ENCODE data around the gene CBX4.

CBX4 gene

DNA sequence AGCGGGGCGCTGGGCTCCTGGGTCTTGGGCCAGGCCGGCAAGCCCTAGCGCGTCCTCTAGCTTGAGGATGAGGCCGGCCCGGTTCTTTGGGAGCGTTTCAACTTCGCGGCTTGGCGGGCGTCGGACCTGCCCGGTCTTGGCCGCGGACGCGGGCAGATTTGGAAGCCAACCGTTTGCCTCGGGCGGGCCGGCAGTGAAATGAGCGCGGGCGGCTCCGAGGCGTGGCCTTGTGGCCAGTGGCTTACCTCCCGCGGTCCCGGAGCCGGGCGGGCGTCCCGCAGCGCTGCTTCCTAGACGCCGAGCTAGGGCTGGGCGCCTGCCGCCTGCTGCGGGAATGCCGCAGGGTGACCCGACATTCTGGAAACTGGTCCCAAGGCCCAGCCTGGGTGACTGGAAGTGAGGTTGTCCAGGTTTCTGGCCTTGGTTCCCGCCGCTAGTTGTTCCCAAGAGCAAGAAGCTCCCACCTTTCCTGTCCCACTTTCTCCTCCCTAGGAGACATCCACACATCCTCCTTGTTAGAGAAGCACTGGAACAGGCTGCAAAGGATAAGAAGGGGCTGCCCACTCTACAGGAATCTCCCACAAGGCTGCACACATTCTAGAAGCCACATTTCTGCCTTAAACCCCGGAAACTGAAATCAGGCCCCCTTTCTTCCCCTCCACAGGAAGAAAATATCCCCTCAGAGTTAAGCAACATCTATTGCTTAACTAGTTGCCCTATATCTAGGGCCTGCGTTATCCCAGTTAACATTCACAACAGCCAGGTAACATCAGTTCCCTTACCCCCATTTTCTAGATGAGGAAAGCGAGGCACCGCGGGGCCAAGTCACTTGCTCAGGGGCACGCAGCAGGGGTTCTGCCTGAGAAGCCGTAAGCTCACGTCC, 37.8 kb downstream of the CBX4 start:
- H3K36me3 ChIP-seq: no peaks in the 10 kb centered on the region
- H3K4me2 ChIP-seq: peak overlapping the region; percentile 72
- H3K4me1 ChIP-seq: peaks cover 58% of the 10 kb centered on the region
- peak overlapping the region; percentile 49 for H3K4me3 ChIP-seq
- peaks cover 85% of the 10 kb centered on the region for H4K20me1 ChIP-seq
- TF ChIP-seq Cebpa-rat (IDR thresholded peaks at IDR 0.05): no peak
- H3K27ac ChIP-seq: no peak overlapping the region
- H3K27me3 ChIP-seq: peaks cover 88% of the 10 kb centered on the region
- H3K9me3 ChIP-seq: no peaks in the 10 kb centered on the region
- H3K9ac ChIP-seq: no peak overlapping the region

DNA sequence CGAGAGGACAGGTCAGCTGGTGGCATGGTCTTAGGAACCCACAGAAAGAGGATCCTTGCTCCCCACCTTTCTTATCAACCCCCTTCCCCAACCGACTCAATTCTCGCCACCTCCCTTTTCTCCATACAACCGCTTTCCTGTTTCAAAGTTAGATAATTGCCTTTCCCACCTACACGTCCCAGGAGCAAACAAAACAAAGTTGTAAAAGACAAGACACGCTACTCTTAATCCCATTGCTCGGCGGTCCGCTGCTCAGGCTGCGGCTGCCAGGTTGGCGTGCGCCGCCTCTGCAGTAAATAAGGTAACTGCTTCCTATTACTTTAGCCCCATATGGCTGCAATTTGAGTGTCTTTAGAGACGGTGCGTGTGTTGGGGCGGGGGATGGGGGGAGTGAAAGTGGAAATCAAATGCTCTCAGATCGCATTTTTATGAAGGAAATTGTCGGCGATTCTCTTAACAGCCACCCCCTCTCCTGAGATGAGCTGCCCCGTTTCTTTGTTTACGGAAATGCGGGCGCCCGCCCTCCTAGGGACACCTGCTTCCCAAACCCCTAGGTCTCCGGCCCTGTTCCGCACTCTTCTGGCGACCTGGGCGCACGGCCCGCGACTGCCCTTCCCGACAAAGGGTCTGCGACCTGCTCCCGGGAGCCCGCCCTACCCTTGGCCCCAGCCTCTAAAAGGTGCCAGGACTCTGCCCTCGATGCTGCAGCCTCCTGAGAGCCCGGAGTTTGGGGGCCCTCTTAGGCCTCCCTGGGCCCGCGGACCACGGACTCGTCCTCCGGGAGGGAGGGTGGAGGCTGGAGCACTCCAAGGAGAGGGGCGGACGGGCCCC, 38.7 kb downstream of the CBX4 start:
- Histone ChIP-seq H4K20me1 (peaks cover 84% of the 10 kb centered on the region), H3K9me3 (no peaks in the 10 kb centered on the region), H3K4me3 (peak overlapping the region; percentile 49), H3K9ac (no peak overlapping the region), H3K4me1 (peaks cover 61% of the 10 kb centered on the region), H3K27ac (no peak overlapping the region), H3K27me3 (peaks cover 84% of the 10 kb centered on the region), H3K4me2 (peak overlapping the region; percentile 72), H3K36me3 (no peaks in the 10 kb centered on the region)
- TF ChIP-seq Cebpa-rat (IDR thresholded peaks at IDR 0.05): no peak

- H3K4me2 ChIP-seq: peak overlapping the region; percentile 72
- 0 out of 2 replicates have a peak overlapping the region, but pooled peaks have one; percentile 49 for H3K4me3 ChIP-seq
- no peak overlapping the region for H3K9ac ChIP-seq
- H3K9me3 ChIP-seq: no peaks in the 10 kb centered on the region
- H3K4me1 ChIP-seq: peaks cover 61% of the 10 kb centered on the region
- peaks cover 80% of the 10 kb centered on the region for H3K27me3 ChIP-seq
- H3K36me3 ChIP-seq: peaks cover 6% of the 10 kb centered on the region
- no peak for TF ChIP-seq Cebpa-rat (IDR thresholded peaks at IDR 0.05)
- H3K27ac ChIP-seq: no peak overlapping the region
- H4K20me1 ChIP-seq: peaks cover 83% of the 10 kb centered on the region
Observed at GRCh38 chr17:79799538-79800324, 39.5 kb downstream of the CBX4 start.

DNA sequence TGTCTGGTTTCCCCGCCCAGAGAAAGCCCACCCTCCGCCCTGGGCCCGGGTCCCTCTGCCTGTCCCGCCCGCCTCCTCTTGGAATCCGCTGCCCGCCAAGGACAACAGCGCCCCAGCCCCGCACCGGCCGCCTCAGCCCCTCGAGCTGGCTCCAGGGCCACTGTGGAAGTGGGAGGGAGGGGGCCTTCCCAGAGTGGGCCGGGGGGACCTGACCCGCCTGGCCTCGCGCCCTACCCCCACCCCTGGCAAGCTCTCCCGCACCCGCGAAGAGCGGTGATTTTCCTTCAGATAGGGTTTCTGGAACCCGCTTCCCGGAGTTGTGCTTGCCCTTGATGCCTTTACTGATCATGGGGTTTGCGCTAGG, 40.1 kb downstream of the CBX4 start:
- Histone ChIP-seq H3K4me1 (peaks cover 57% of the 10 kb centered on the region), H4K20me1 (peaks cover 83% of the 10 kb centered on the region), H3K9ac (no peak overlapping the region), H3K27me3 (peaks cover 79% of the 10 kb centered on the region), H3K9me3 (no peaks in the 10 kb centered on the region), H3K4me2 (0 out of 2 replicates have a peak overlapping the region, but pooled peaks have one; percentile 89), H3K36me3 (peaks cover 10% of the 10 kb centered on the region), H3K4me3 (no peak overlapping the region), H3K27ac (no peak overlapping the region)
- TF ChIP-seq Cebpa-rat (IDR thresholded peaks at IDR 0.05): no peak

DNA sequence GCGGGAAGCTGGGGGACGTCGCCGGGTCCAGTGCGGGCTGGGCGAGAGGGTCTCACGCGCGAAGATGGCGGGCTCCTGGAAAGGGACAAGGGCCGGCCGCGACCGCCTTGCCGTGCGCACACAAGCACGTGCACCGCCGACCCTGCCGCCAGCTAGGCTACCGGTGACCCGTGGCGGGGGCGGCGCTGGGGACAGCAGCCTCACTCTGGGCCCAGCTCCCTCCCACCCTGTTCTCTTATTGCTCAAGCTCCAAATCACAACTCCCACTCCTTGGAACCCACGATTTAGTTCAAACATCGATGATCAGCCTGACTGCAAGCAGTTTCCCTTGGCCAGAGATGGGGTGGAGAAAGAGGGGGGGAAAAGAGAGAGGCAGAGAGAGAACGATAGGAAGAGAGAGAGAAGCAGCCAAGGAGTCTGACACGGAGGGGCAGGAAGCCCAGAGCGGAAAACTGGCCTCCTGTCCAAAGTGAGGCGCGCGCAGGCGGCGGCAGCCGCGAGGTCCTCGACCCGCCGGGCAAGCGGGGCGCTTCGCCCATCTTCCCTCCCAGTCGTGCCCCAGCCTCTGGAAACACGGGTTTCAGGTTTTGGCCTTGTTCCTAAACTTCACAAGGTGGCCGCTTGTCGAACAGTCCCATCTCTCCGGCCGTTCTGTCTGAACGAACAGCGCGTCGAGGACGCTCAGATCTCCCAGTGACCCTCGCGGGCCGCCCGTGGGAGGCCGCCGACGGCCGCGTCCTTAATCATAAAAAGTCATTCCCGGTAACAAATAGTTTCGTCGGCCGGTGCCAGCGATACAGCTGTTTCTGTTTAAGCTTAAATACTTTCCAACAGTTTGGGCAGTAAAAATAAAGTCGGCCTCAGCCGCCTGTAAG, 40.7 kb downstream of the CBX4 start:
- peak overlapping the region; percentile 89 for H3K4me2 ChIP-seq
- peak overlapping the region; percentile 80 for H3K4me3 ChIP-seq
- peaks cover 12% of the 10 kb centered on the region for H3K36me3 ChIP-seq
- peaks cover 79% of the 10 kb centered on the region for H3K27me3 ChIP-seq
- H3K9me3 ChIP-seq: no peaks in the 10 kb centered on the region
- H3K4me1 ChIP-seq: peaks cover 51% of the 10 kb centered on the region
- no peak overlapping the region for H3K27ac ChIP-seq
- H3K9ac ChIP-seq: no peak overlapping the region
- TF ChIP-seq Cebpa-rat (IDR thresholded peaks at IDR 0.05): no peak
- H4K20me1 ChIP-seq: peaks cover 83% of the 10 kb centered on the region

GRCh38 chr17:79797492-79798298, 41.5 kb downstream of the CBX4 start:
- H3K36me3 ChIP-seq: peaks cover 17% of the 10 kb centered on the region
- H3K9ac ChIP-seq: no peak overlapping the region
- H3K4me3 ChIP-seq: peak overlapping the region; percentile 80
- peak overlapping the region; percentile 89 for H3K4me2 ChIP-seq
- peaks cover 83% of the 10 kb centered on the region for H4K20me1 ChIP-seq
- no peak overlapping the region for H3K27ac ChIP-seq
- TF ChIP-seq Cebpa-rat (IDR thresholded peaks at IDR 0.05): no peak
- peaks cover 44% of the 10 kb centered on the region for H3K4me1 ChIP-seq
- no peaks in the 10 kb centered on the region for H3K9me3 ChIP-seq
- H3K27me3 ChIP-seq: peaks cover 79% of the 10 kb centered on the region

- no peak for TF ChIP-seq Cebpa-rat (IDR thresholded peaks at IDR 0.05)
- peak within 1 kb of the TSS; percentile 80 for H3K4me3 ChIP-seq
- H4K20me1 ChIP-seq: peaks cover 83% of the 10 kb centered on the region
- H3K27me3 ChIP-seq: peaks cover 79% of the 10 kb centered on the region
- peak within 1 kb of the TSS; percentile 78 for H3K9ac ChIP-seq
- H3K4me1 ChIP-seq: peaks cover 44% of the 10 kb centered on the region
- H3K9me3 ChIP-seq: no peaks in the 10 kb centered on the region
- H3K4me2 ChIP-seq: peak within 1 kb of the TSS; percentile 96
- H3K36me3 ChIP-seq: peaks cover 17% of the 10 kb centered on the region
- H3K27ac ChIP-seq: peak within 1 kb of the TSS; percentile 63; the same call in 1 of the 2 replicates
Observed at GRCh38 chr17:79796763-79797491, 42.3 kb downstream of the CBX4 start, which contains the start of gene CBX8. Gene CBX8, minus strand, starts transcription at chr17:79797077. Its CDS starts 79 bp downstream, at chr17:79796998.

Measured in BLaER1 (cell line).